HG03460 (cell line): ENCODE data around the gene HOXC11.

Source experiments
- ATAC-seq: cut with Tn5 transposase; IDR thresholded peaks from one replicate; pipeline ENCODE4 v1.9.1; 2021; ENCODE audit not compliant: unreplicated experiment

The HOXC11 gene

DNA sequence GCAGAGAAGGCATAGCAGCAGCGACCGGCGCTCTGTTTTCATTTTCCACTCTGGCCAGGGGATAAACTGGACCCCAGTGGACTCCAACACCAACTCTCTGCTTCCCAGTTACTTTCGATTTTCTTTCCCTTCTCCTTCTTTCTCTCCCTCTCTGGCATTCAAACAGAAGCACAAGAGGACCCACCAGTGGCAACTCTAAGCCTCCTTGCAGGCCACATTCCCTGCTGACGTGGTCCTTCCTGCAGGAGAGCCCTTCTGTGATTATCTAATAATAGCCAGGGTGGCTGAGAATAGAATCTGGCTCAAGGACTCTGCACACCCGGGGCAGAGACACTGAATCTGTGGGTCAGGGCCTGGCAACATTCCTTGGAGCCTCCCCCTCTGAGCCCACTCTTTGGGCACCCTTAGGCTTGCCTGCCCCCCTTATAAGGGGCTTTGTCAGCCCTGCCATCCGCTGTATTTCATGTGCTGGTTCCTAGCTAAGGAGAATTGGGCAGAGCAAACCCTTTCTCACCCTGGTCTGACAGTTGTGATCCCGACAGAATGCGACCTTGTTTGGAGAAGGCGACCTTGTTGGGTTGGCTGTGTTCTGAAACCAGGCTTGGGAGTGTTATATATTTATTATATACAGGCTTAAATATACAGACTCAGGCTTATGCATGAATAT is 47.1 kb downstream of the HOXC11 start:
- ATAC-seq: no peak

DNA sequence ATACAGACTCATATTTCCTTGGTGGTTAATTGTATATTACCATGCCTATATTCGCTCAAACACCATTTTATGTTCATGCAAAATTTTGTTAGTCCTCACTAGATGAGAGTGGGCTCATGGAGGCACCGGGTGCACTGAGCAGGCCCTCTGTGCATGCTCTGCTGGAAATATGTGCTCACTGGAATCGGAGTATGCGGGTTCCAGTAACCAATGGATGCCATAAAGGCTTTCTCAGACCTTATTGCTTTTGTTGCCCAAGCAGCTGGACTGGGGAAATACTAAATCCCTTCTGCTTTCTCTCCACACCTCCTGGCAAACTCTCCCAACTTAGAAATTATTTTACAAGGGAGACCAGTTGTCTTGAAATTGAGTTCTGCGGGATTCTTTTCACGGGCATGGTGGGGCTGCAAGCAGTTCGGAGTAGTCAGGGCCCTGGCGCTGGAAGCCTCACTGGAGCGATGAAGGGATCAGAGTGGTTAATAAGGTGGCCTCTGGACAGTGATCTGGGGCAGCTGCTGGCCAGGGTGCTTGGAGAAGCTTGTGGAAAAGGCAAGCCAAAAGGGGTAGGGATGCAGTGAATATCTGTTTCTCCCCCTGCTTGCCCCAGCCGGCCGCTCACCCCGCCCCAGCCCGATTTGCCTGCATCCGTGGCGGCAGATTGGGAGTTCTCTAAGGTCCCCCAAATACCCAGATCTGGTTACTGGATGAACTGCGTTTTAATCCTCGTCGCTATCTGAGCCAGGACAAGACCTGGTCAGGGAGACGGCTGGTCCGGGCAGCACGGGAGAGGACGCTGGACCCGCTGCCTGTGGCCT is 47.9 kb downstream of the HOXC11 start:
- no peak for ATAC-seq

DNA sequence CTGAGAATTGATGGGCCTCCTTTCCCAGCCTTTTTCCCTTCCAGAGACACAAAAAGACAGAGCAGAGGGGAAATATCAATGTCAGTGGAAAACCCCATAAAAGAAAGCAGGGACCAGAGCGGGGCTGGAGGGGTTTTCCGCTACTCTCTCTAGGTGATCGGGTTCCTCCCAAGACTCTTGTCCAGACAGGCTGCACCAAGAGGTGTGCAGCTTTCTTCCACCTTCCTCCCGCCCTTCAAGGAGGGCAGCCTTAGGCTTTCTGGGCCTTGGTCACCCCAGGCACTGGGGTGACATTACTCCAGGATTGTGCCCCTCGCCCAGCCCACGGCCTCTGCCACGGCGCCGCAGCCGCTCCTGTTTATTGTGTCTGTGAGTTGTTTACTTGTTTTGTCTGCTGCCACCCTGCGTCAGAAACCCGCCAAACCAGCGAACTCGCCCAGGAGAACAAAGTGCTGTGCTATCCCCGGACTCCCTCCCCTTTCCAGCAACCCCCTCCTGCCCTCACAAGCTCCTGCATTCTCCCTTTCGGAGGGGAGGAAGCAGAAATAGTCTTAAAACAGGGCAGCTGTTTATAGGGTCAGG is 48.6 kb downstream of the HOXC11 start:
- ATAC-seq: no peak

DNA sequence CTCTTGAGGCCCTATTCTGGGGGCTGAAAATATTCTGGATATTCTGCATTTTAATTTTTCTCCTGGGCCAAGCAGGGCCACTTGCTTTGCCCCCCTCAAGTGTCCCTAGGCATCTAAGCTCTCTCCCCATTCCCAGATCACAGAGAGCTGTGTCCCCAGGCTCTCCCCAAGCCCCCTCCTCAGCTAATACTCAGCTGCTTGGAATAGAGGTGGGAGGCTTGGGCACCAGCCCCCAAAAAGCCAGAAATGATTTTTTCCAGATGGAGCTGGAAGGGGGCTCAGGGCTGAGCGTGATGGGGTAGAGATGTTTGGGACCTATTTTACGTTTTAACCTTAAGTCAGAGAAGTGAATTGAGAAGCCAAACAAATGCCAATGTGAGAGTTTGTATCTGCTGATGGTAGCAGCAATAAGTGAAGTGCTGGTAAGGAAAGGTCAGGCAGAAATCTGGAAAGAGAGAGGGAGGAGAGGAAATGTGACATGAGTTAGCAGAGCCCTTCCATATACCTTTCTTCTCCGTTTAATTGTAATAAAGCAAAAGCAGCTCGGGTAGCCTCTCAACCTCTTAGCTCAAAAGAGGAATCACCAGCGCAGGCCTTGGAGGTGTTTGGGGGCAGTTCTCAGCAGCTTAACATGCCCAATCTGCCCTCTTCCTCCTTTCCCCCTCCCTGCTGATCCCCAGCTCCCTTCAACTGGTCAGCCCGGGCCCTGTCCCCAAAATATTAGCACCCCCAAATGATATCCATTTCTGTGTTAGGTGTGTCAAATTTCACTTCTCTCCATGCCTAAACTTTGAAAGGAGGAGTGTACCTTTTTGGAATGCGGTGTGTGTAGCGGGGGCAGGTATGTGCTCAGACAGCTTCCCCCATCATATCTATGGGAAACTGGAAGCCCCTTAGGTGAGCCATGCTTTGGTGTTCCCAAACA is 50.3 kb downstream of the HOXC11 start:
- no peak for ATAC-seq

DNA sequence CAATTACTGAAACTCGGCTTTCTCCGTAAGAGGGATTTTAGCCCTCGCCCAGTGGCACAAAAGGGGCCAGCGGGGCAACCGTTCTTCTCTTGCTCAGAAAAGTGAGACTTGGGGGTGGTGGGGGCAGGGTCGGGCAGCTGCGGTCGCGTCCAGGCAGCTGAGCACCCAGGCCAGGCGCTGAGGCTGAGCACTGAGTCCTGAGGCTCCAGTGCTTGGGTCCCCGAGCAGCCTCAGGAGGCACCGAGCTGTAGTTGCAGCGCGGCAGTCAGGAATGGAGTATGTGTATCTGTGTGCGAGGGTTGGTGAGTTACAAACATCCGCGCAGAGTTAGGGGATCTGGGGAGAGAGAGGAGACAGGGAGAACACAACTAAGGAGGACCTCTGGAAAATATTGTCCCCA is 51.2 kb downstream of the HOXC11 start:
- no peak for ATAC-seq

DNA sequence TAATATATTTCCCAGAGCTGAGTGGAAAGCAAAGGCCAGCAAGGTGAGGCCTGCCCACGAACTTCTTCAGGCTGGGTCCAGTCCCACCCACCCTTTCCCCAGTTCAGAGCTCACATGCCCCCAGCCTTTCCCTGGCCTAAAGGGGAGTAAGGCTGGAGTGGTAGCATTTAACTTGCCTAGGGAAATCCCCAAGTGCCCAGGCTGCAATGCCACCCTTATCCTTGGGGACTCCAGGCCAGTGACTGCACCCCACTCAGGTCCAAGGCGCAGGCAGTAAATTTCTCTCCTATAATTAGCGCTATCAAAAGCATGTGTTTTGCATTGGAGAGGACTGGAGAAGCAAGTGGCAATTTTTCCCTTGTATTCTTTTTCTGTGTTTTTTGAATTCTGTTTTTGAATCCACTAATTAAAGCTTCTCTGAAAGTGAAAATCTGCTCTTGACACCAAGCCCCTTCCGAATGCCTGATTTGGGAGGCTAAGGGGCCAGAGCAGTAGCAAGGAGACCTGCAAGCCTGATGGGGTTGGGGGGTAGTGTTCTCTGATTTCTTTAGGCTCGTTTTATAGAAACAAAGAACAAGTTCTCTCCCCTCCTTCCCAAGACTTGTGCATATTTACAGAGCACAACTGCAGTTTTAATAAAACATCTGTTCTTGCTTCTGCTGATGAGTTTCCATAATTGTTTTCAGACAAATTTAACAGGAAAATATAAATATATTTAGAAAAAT is 51.8 kb downstream of the HOXC11 start:
- ATAC-seq: no peak

DNA sequence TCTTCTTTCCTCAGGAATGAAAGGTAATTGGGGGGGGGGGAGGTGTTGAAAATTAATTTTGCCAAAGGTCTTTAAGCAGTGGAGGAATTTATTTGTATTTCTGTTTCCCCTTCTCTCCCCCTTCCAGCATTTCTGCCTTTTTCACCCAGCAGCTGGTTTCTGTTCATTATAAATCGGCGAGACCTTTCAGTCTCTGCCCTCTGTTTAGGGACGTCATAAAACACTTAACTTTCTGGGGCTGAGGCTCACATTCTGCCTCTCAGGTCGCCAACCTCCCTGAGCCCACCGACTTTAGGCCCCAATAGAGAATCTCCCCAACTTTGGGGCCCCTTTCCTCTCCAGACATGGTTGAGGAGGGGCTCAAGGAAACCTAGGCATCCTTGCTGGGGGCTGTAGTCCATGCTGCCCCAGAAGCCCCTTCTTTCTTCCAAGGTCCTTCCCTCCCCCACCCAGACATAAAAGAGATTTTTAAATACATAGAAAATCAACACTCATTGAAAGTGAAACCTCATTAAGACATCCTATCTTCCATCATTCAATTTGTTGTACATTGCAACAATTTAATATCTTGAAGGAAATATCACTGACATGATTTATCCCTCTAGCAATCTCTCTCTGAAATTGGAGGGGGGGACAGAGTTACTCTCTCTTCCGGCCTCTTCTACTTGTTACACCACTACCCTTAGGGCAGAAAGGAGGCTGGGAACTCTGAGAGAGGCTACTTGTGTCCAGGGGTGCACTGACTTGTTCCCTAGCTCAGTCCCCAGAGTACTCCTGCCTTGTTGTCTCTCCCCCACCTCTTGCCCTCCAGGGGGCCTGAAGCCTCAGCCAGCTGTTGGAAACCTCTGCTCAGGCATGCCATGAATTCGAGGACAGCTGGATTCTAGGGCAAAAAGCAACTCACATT is 52.8 kb downstream of the HOXC11 start:
- no peak for ATAC-seq

DNA sequence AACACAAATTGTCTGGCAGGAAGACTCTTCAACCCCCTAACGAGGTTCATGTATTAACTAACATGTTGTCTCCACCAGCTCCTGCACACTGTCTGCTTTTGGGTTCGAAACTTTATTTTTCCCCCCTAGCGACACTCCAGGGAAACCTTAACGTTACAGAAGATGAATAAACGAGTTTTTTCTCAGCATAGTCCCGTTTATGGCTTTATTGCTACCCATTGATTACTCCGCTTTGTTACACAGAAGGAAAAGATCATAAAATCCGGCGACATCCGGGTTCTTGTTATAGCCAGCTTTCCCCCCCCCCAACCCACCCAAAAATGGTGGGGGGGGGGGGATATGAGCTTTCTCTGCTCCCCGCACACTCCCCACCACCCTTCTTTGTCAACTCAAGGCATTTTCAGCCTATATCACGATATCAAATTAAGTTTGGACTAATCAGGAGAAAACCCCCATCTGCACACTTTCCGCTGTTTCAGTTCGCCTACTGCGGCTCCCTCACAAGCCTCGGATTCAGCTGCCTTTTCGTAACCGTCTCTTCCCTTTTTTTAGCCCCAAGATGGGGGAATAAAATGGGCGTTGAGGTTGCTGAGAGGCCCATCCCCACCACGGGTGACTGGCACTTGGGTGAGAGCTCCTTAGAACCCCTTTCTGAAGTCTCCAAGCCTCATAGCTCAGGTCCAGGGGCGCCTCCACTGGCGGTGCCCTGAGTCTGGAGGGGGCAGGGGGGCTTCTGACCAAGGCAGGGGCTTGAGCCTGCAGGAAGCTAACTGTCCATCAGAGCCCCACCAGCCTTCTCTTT is 53.9 kb downstream of the HOXC11 start:
- ATAC-seq: no peak
